Sigmoid colon (tissue), 4 donors: ENCODE results near the gene TADA2A.

Source experiments
- POLR2A ChIP-seq, 2 donors: fragments of 450-650 bp; IDR thresholded peaks; one replicate each; pipeline ENCODE4 v1.6.1; 2016; ENCODE audit warnings: antibody characterized with exemption in 2 of 2, mild to moderate bottlenecking in 2 of 2, moderate library complexity in 2 of 2
- POLR2AphosphoS5 ChIP-seq, 4 donors: sonication (generic); formaldehyde crosslinking; IDR thresholded peaks; one replicate each; pipeline ENCODE4 v1.6.1; 2017; ENCODE audit warnings: antibody characterized with exemption in 4 of 4
- TF ChIP-seq, protein P1 (sequence below), 4 experiments: fragments of 450-650 bp in 3 of 4; fragments of 200-600 bp in 1 of 4; IDR thresholded peaks; one replicate each; pipeline ENCODE4 v1.5.1; 2016 to 2019; ENCODE audit warnings: antibody characterized with exemption in 4 of 4, mild to moderate bottlenecking in 3 of 4, moderate library complexity in 2 of 4

DNA sequence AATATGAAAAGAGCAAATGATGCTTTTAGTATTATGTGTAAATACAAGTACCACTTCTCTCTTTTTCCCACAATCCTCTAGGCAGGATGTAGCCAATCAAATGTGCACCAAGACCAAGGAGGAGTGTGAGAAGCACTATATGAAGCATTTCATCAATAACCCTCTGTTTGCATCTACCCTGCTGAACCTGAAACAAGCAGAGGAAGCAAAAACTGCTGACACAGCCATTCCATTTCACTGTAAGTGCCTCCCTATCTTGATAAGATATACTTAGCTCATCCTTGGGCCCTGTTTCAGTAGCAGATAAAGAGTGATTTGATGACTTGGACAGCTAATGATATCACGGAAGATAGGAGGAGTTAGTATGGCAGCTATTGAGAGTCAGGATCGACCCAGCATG lies 33.7 kb downstream of the TADA2A start:
- TF ChIP-seq, protein P1, sequence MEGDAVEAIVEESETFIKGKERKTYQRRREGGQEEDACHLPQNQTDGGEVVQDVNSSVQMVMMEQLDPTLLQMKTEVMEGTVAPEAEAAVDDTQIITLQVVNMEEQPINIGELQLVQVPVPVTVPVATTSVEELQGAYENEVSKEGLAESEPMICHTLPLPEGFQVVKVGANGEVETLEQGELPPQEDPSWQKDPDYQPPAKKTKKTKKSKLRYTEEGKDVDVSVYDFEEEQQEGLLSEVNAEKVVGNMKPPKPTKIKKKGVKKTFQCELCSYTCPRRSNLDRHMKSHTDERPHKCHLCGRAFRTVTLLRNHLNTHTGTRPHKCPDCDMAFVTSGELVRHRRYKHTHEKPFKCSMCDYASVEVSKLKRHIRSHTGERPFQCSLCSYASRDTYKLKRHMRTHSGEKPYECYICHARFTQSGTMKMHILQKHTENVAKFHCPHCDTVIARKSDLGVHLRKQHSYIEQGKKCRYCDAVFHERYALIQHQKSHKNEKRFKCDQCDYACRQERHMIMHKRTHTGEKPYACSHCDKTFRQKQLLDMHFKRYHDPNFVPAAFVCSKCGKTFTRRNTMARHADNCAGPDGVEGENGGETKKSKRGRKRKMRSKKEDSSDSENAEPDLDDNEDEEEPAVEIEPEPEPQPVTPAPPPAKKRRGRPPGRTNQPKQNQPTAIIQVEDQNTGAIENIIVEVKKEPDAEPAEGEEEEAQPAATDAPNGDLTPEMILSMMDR (IDR thresholded peaks at IDR 0.05) = no peak
- TF ChIP-seq POLR2A (IDR thresholded peaks at IDR 0.05) (no peak), POLR2AphosphoS5 (IDR thresholded peaks at IDR 0.05) (no peak)
